ENCODE measurements around the gene PRUNE2. TPM values are rescaled to one million over a fixed set of nuclear protein-coding genes. Genes with fewer than 3 reads are reported as not detected.
A peak's percentile ranks its signal among the peaks of the same experiment; 100 is the strongest.

The PRUNE2 gene
- polyA plus RNA-seq, 1 donor from 2014 or later, result not detected

DNA sequence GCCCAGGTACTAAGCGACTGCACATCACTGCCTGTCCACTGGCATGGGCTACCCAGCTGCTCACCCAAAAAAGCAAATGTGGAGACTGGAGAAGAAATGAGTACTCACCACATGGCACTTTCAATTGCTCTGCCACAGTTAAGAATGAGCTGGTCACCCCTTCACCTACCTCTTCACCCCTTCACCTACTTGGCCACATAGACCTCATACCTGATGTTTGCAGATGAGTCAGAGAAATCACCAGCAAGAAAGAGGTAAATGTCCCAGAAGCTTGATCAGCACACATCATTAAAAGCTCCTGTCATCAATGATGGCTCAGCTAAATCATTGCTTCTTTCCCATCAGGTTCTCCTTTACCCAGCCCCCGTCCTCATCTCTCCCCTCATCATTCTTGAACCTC, 7.6 kb upstream of the PRUNE2 start:
- Mint-ChIP-seq H3K27me3 (peaks cover 8% of the 10 kb centered on the region), H3K27ac (no peak overlapping the region)

DNA sequence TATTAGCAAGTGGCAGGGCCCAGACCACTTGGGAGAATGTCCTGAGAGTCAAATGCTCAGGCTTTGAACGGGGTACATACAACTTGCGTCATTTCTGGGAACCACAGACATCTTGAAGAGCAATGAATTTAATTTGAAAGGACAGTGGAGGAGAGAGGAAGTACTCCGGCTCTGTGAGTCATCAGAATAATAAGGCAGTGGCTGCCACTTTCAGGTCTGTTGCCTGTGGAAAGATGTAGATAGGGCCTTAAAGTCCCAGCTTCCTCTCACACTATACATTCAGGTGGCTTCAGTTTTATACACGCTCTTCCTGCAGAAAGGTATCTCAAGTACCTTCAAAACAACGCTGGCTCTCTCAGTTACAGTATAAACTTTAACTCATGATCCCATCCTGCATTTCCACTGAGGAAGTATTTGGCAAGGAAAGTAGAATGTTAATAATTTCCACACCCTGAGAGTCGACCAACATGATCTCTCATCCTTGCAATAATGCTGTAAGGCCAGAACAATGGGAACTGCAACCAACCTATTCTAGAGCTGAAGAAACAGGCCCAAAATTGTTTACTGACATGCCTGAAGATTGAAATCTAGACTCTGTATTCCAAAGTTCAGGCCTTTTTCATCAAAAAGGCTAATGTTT, 6.8 kb upstream of the PRUNE2 start:
- Mint-ChIP-seq H3K4me1 (no peaks in the 10 kb centered on the region), H3K4me3 (no peak overlapping the region), H3K36me3 (no peaks in the 10 kb centered on the region), H3K27me3 (peaks cover 13% of the 10 kb centered on the region), H3K27ac (no peak overlapping the region), H3K9me3 (peaks cover 0 to 2% (median 2%) of the 10 kb centered on the region in 3 donors)

More for the DNA sequence above, 7.6 kb upstream of the PRUNE2 start:
- Mint-ChIP-seq H3K36me3 (no peaks in the 10 kb centered on the region), H3K9me3 (peaks cover 0 to 2% (median 2%) of the 10 kb centered on the region in 3 donors), H3K4me3 (no peak overlapping the region), H3K4me1 (no peaks in the 10 kb centered on the region)

DNA sequence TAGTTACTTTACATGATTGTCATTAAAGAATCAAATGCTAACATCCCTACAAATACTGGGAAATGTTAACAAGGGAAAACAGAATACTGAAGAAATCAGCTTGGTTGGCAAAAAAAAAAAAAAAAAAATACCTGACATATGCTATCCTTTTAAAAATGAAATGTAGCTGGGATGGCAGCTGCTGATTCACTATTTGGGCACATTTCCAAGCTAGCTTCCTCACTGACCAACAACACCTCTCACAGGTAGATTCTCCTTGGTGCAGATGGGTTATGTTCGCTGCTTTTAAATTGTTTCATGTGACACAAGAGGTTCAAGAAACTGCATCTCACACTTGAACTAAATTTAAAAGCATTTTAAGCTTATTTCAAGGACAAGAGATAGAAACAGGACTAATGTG, 6.1 kb upstream of the PRUNE2 start:
- Mint-ChIP-seq H3K27ac (no peak overlapping the region), H3K4me1 (peaks cover 0 to 1% (median 0%) of the 10 kb centered on the region in 3 donors)

DNA sequence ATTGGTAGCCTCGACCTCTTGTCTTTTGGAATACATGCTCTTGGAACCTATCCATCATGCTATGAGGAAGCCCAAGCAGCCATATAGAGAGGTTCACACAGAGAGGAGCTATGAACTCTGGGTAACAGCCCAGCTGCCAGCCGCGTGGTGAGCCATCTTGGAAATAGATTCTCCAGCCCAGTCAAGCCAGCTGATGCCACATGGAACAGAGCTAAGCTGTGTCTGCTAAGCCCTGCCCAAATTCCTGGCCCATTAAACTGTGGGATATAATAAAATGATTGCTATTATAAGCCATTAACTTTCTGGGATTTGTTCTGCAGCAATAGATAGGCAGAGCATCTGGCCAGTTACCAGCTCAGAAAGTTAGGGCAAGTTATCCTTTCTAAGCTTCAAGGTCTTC, 4.9 kb upstream of the PRUNE2 start:
- Mint-ChIP-seq H3K9me3 (peaks cover 0 to 2% (median 2%) of the 10 kb centered on the region in 3 donors), H3K4me1 (peaks cover 0 to 2% (median 1%) of the 10 kb centered on the region in 3 donors), H3K36me3 (peaks cover 2% of the 10 kb centered on the region), H3K27ac (no peak overlapping the region), H3K4me3 (no peak overlapping the region), H3K27me3 (peaks cover 20% of the 10 kb centered on the region)

More for the DNA sequence above, 6.1 kb upstream of the PRUNE2 start:
- H3K9me3 Mint-ChIP-seq, result peaks cover 0 to 2% (median 2%) of the 10 kb centered on the region in 3 donors
- peaks cover 2% of the 10 kb centered on the region for H3K36me3 Mint-ChIP-seq
- H3K4me3 Mint-ChIP-seq, result no peak overlapping the region
- peaks cover 16% of the 10 kb centered on the region for H3K27me3 Mint-ChIP-seq

DNA sequence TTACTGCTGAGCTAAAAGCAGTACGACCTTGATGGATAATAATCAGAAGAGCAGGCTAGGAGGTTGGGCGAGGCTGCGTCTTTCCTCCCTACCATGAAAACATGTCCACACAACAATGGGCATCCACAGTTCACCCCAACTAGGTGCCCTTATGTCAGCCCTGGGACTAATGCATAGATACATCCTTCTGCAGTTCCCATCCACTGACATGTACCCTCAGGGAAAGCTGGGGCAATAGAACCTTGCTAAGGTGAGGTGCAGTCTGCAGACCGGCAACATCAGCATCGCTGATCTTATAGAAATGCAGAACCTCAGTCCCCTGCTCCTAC, 697 bp upstream of the PRUNE2 start:
- peaks cover 34% of the 10 kb centered on the region for H3K27me3 Mint-ChIP-seq
- peaks cover 0 to 2% (median 1%) of the 10 kb centered on the region in 3 donors for H3K4me1 Mint-ChIP-seq
- peaks cover 0 to 2% (median 2%) of the 10 kb centered on the region in 3 donors for H3K9me3 Mint-ChIP-seq
- peak overlapping the region in 1 of 4 donors; percentile 78 for H3K4me3 Mint-ChIP-seq
- H3K27ac Mint-ChIP-seq, result no peak overlapping the region
- peaks cover 2% of the 10 kb centered on the region for H3K36me3 Mint-ChIP-seq

DNA sequence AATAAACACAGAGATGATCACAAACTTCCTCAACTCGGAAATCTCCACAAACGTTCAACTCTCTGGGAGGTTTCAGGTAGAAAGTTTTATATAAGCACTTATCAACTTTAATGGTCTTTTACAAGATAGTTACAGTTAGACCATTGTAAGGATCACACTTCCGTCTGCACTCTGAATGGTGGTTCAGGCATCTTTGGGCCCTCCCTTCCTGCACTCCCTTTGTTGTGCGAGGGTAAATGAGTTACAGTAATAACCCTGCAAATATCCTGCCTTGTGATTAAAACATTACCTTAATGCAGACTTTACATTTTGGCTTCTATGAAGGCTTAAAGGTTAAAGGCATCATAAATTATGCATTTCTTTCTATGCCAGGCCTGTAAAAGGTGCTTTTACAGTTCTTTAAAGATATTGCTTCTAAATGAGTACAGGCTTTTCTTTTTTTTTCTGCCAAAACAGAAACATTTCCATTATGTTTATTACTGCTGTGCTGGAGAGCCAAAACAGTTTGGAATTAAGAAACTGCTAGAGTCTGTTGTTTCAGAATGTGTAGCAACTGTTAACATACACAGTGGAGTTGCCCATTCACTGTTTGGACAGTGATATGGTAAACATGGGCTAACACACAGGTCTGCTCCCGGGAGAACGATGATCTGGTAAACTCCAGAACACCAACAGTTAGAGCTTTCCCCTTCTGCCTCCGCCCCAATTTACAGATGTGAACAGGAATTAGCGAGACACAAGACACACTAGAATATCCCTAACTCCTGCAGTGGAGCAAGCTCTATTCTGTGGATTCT, 1.1 kb downstream of the PRUNE2 start:
- Mint-ChIP-seq H3K36me3 (peaks cover 2% of the 10 kb centered on the region), H3K27me3 (peaks cover 36% of the 10 kb centered on the region), H3K4me1 (peaks cover 0 to 3% (median 2%) of the 10 kb centered on the region in 3 donors), H3K27ac (no peak overlapping the region), H3K4me3 (peak overlapping the region in 1 of 4 donors; percentile 84), H3K9me3 (peaks cover 0 to 2% (median 2%) of the 10 kb centered on the region in 3 donors)

DNA sequence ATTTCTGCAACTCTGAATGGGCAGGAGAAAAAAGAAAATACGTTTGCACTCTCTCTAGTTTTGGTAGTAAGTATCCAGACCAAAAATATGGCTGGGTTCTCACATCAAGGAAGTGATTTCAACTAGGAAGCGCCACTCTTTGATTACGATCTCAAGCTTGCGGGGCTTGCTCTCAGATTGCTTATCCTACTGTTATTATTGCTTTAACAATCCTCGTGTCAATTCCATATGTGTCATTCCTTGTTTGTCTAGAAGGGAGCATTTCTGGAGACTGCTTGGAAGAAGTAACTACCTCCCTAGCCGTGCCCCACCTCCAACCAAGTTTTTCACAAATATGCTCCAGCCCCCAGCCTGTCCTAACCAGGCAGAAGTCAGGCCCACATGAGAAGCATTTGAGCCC, 3.5 kb downstream of the PRUNE2 start:
- no peak overlapping the region for H3K4me3 Mint-ChIP-seq
- H3K36me3 Mint-ChIP-seq, result no peaks in the 10 kb centered on the region
- no peak overlapping the region for H3K27ac Mint-ChIP-seq
- H3K4me1 Mint-ChIP-seq, result peaks cover 0 to 2% (median 2%) of the 10 kb centered on the region in 3 donors
- no peaks in the 10 kb centered on the region for H3K9me3 Mint-ChIP-seq
- peaks cover 27% of the 10 kb centered on the region for H3K27me3 Mint-ChIP-seq

DNA sequence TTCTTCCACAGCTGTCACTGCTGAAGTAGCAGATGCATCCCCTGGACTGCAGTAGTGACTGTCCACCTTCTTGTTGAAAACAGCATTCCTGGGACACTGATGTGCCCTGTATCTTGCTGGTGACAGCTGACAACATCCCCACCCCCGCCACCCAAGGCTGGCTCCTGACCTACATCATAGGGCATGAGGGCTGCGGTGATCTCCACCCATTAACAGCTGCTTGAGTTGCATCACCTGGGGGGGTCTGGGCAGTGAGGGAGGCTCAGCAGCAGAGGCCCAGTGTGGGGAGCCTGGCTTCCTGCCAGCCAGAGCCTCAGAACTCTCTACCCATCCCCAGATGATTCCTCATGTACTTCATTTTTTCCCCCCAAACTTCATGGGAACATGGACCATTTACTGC, 4.1 kb downstream of the PRUNE2 start:
- Mint-ChIP-seq H3K27ac (no peak overlapping the region), H3K4me1 (peaks cover 0 to 2% (median 2%) of the 10 kb centered on the region in 3 donors), H3K9me3 (no peaks in the 10 kb centered on the region), H3K36me3 (no peaks in the 10 kb centered on the region), H3K4me3 (no peak overlapping the region), H3K27me3 (peaks cover 27% of the 10 kb centered on the region)

DNA sequence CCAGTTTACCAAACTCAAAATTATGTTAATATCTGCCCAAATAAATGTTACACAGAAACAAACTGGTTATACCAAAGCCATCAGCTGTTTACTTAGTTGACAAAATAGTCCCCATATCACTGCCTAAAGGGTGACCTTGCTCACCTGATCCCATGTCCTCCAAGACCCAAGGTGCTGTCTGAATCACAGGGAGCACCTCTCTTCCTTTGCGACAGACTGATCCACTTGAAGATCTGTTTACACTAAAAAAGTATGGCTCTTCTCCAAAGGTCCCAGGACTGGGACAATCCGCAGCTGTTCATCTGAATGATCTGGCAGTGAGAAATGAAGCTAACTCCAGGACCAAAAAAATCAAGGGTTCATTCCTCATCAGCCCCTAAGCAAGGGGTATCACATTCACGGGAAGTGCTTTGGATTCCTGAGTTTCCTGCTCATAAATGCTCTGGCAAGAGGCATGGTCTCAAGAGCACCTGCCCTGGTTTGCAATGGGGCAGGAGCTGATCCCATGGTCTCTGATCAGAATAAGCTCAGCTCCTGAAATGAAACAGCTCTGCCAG, 5.0 kb downstream of the PRUNE2 start:
- Mint-ChIP-seq H3K36me3 (no peaks in the 10 kb centered on the region), H3K4me3 (peak overlapping the region in 1 of 4 donors; percentile 7), H3K27me3 (peaks cover 26% of the 10 kb centered on the region), H3K9me3 (no peaks in the 10 kb centered on the region), H3K4me1 (peaks cover 0 to 2% (median 0%) of the 10 kb centered on the region in 3 donors), H3K27ac (no peak overlapping the region)

DNA sequence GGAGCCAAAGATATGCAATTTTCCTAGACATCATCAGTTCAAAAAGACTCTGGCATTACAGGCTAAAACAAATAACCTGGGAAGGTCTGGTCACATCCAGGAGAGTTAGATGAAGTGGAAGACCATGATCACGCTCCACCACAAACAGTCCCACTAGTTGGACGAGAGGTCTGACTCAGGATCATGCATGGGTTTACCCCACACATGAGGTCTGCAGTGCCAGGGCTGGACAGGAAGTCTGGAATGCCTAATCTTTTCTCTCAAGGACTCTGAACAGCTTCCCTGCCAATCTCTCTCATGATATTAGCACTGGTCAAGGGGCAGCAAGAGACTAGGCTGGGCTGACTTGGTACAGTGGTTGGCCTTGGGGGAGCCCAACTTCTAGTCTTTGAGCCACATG, 7.1 kb downstream of the PRUNE2 start:
- Mint-ChIP-seq H3K27me3 (peaks cover 12% of the 10 kb centered on the region), H3K36me3 (no peaks in the 10 kb centered on the region), H3K4me1 (peaks cover 0 to 2% (median 0%) of the 10 kb centered on the region in 3 donors), H3K4me3 (no peak overlapping the region), H3K9me3 (no peaks in the 10 kb centered on the region), H3K27ac (no peak overlapping the region)

DNA sequence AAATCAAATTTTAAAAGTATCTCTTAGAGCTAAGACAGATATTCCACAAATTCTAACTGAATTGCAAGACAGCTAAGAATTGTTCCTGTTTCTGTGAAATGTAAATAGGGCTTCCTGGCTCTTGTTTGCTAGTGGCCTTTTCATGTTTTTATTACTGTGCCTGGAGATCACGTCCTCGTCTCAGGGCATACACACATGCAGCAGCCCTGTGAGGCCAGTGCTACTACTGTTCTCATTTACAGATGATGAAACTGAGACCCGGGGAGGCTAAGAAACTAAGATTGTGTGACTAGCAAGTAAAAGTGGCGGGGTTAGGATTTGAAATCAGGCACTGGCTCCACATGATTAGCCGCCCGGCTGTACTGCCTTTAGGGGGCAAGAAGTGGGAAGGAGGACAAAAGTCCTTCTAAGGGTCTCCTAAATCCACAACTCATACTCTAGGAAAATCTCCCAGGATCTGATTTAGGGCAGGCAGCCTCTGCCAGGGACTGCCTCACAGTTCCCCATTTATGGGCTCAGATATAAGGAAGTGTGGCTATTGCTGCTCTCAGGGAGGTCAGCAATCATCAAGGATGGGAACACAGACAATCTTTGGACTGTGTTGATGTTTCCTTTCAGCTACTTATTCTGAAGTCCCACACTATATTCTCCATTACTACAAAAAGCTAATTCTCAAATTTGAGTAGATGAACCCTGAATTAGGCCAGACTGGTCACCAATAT, 7.9 kb downstream of the PRUNE2 start:
- H3K9me3 Mint-ChIP-seq, result no peaks in the 10 kb centered on the region
- H3K27me3 Mint-ChIP-seq, result peaks cover 12% of the 10 kb centered on the region
- no peak overlapping the region for H3K4me3 Mint-ChIP-seq
- H3K4me1 Mint-ChIP-seq, result peaks cover 0 to 2% (median 0%) of the 10 kb centered on the region in 3 donors
- no peaks in the 10 kb centered on the region for H3K36me3 Mint-ChIP-seq
- H3K27ac Mint-ChIP-seq, result no peak overlapping the region

DNA sequence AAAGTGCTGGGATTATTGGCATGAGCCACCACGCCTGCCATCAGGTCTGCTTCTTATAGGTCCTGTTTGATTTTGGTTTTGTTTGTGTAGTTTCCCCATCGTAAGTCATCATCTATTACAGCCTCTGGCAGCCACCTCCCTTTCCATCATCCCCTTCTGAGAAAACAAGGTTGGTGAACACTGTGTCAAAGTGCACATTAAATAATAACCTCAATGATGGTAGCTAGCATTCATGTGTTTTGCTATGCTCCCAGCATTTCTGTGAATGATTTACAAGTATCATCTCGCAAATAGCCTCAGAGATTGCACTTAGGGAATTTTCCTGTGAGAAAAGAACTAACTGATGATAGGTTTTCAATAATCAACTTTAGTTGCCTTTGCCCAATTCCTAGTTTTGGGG, 9.9 kb downstream of the PRUNE2 start:
- H3K27me3 Mint-ChIP-seq, result peaks cover 10% of the 10 kb centered on the region
- no peaks in the 10 kb centered on the region for H3K36me3 Mint-ChIP-seq
- no peak overlapping the region for H3K4me3 Mint-ChIP-seq
- H3K9me3 Mint-ChIP-seq, result no peaks in the 10 kb centered on the region
- H3K27ac Mint-ChIP-seq, result no peak overlapping the region
- no peaks in the 10 kb centered on the region for H3K4me1 Mint-ChIP-seq

DNA sequence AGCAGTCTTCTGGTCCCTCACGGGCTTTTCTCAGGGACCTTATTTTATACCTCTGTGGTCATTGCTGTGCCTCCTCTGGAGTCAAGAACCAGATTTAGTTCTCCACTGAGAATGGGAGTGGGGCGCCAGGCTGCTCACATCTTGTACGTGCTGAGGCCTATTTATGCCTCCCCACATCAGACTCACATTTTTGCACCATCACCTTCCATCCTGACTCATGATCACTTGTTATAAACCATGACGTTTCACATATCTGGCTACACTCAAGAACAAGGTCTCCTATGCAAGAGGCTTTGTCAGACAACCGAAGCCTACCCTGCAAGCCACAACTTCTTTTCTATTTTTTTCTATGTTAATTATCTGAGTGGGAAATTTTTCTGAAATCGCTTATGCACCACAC, 10.7 kb downstream of the PRUNE2 start:
- H3K36me3 Mint-ChIP-seq, result no peaks in the 10 kb centered on the region
- H3K4me3 Mint-ChIP-seq, result no peak overlapping the region
- no peaks in the 10 kb centered on the region for H3K4me1 Mint-ChIP-seq
- peaks cover 7% of the 10 kb centered on the region for H3K27me3 Mint-ChIP-seq
- no peak overlapping the region for H3K27ac Mint-ChIP-seq
- H3K9me3 Mint-ChIP-seq, result no peaks in the 10 kb centered on the region

DNA sequence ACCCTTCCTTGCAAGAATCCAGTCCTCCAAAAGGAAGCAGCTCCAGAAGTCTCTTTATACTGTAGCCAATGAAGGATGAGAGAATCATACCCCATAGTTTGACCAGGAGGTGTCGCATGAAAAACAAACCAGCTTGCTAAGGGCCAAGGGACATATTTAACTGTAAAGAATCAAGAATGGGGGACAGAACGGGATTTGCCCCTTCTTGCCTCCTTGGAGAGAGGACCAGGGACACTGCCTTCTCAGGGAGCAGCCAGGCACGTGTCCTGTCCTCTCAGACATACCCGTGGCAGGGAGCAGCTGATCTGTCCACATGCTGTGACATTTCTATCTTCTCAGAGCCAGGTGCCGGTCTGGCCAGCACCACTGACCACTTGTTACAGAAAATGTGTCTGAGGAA, 11.7 kb downstream of the PRUNE2 start:
- Mint-ChIP-seq H3K27ac (no peak overlapping the region), H3K9me3 (no peaks in the 10 kb centered on the region), H3K4me3 (no peak overlapping the region), H3K36me3 (no peaks in the 10 kb centered on the region), H3K4me1 (no peaks in the 10 kb centered on the region), H3K27me3 (peaks cover 3% of the 10 kb centered on the region)

DNA sequence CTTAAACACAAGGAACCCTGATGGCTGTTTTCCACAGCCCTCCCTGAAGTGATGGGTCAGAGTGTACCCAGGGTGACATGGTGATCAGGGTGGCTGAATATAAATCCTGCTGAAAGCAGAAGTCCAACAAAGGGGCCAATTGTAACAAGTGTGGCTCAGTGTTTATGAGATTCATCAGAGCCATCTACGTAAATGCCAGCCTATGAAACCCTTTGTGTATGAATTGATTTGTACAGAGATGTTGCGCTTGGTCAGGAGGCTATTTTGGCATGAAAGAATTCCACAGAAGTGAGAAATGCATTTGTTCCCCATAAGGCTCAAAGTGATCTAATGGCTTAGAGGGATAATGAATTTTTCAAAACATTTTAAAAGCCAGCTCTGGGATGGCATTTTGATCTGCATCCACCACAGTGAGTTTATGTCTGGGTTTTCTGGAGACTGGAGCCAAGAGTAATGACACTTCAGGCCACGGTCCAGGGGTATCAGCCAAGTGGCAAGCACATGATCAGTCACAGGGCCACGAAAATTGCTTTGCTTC, 12.4 kb downstream of the PRUNE2 start:
- Mint-ChIP-seq H3K27me3 (peaks cover 3% of the 10 kb centered on the region), H3K4me1 (no peaks in the 10 kb centered on the region), H3K36me3 (no peaks in the 10 kb centered on the region), H3K4me3 (no peak overlapping the region), H3K9me3 (no peaks in the 10 kb centered on the region), H3K27ac (no peak overlapping the region)

All from IgD-negative memory B cell (primary cell).